ENCODE results near the gene RING1.

RING1 gene

DNA sequence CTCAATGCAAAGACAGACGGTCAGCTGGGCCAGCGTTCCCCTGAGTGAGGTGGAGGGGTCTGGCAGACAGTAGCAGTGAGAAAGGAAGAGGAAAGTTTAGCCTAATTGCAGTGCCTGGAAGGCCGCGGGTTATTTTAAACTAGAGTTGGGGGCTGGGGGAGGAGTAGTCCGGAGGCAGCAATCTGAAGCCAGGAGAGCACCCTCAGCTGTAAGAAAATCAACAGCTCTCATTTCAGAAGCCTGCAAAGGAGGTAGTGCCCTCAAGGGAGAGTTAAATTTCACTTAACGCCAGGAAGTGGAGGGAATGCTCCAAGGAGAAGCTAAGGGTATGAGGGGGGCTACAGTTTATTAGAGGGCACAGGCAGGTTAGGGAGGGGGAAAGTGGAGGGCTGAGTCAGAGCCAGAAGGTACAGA is 26.9 kb downstream of the RING1 start:
- Histone ChIP-seq H3F3A (ENCODE audit: insufficient read depth, low read length) (no peaks in the 10 kb centered on the region), H3K9me3 (ENCODE audit: low read length) (no peaks in the 10 kb centered on the region), H3K36me3 (ENCODE audit: insufficient read depth, low read length) (no peaks in the 10 kb centered on the region), H3K27ac (ENCODE audit: low read depth, low read length, poor library complexity, severe bottlenecking) (no peak overlapping the region), H4K20me1 (ENCODE audit: insufficient read depth, low read length) (no peaks in the 10 kb centered on the region), H3K4me2 (ENCODE audit: low read length) (no peak overlapping the region), H3K79me2 (ENCODE audit: insufficient read depth, low read length) (no peaks in the 10 kb centered on the region), H2AFZ (ENCODE audit: low read length) (no peak overlapping the region), H3K9ac (ENCODE audit: low read length) (no peak overlapping the region), H3K4me3 (ENCODE audit: low read depth, low read length, poor library complexity, severe bottlenecking) (no peak overlapping the region), H3K27me3 (ENCODE audit: insufficient read depth, low read length) (peaks cover 4% of the 10 kb centered on the region; the same call in 1 of the 2 replicates), H3K9me2 (ENCODE audit: low read depth, low read length) (no peaks in the 10 kb centered on the region), H3K4me1 (ENCODE audit: insufficient read depth, low read length, severe bottlenecking) (no peaks in the 10 kb centered on the region)
- TF ChIP-seq, protein P1, sequence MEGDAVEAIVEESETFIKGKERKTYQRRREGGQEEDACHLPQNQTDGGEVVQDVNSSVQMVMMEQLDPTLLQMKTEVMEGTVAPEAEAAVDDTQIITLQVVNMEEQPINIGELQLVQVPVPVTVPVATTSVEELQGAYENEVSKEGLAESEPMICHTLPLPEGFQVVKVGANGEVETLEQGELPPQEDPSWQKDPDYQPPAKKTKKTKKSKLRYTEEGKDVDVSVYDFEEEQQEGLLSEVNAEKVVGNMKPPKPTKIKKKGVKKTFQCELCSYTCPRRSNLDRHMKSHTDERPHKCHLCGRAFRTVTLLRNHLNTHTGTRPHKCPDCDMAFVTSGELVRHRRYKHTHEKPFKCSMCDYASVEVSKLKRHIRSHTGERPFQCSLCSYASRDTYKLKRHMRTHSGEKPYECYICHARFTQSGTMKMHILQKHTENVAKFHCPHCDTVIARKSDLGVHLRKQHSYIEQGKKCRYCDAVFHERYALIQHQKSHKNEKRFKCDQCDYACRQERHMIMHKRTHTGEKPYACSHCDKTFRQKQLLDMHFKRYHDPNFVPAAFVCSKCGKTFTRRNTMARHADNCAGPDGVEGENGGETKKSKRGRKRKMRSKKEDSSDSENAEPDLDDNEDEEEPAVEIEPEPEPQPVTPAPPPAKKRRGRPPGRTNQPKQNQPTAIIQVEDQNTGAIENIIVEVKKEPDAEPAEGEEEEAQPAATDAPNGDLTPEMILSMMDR (IDR thresholded peaks at IDR 0.05; ENCODE audit: low read length): no peak
- no peak for TF ChIP-seq EZH2 (IDR thresholded peaks at IDR 0.05; ENCODE audit: borderline replicate concordance, low read length)

DNA sequence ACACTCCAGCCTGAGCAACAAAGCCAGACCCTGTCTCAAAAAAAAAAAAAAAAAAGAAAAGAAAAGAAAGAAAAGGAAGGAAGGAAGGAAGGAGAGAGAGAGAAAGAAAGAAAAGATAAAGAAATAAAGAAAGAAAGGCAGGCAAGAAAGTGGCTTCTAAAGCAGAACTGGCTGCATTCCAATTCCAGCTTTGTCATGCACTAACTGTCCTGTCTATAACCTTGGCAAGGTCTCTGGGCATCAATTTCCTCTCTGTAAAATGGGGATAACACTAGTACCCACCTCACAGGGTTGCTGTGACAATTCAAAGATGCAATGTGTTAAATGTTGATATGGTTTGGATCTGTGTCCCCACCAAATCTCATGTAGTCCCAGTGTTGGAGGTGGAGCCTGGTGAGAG is 28.0 kb downstream of the RING1 start:
- Histone ChIP-seq H3K4me1 (ENCODE audit: insufficient read depth, low read length, severe bottlenecking) (no peaks in the 10 kb centered on the region), H3K27me3 (ENCODE audit: insufficient read depth, low read length) (peaks cover 4% of the 10 kb centered on the region; the same call in 1 of the 2 replicates), H2AFZ (ENCODE audit: low read length) (no peak overlapping the region), H3K4me2 (ENCODE audit: low read length) (no peak overlapping the region), H3K9me2 (ENCODE audit: low read depth, low read length) (no peaks in the 10 kb centered on the region), H4K20me1 (ENCODE audit: insufficient read depth, low read length) (no peaks in the 10 kb centered on the region), H3K36me3 (ENCODE audit: insufficient read depth, low read length) (no peaks in the 10 kb centered on the region), H3F3A (ENCODE audit: insufficient read depth, low read length) (no peaks in the 10 kb centered on the region), H3K9ac (ENCODE audit: low read length) (no peak overlapping the region), H3K4me3 (ENCODE audit: low read depth, low read length, poor library complexity, severe bottlenecking) (no peak overlapping the region), H3K27ac (ENCODE audit: low read depth, low read length, poor library complexity, severe bottlenecking) (no peak overlapping the region), H3K79me2 (ENCODE audit: insufficient read depth, low read length) (no peaks in the 10 kb centered on the region), H3K9me3 (ENCODE audit: low read length) (no peaks in the 10 kb centered on the region)
- TF ChIP-seq EZH2 (IDR thresholded peaks at IDR 0.05; ENCODE audit: borderline replicate concordance, low read length): no peak
- TF ChIP-seq, protein P1 (IDR thresholded peaks at IDR 0.05; ENCODE audit: low read length): no peak

DNA sequence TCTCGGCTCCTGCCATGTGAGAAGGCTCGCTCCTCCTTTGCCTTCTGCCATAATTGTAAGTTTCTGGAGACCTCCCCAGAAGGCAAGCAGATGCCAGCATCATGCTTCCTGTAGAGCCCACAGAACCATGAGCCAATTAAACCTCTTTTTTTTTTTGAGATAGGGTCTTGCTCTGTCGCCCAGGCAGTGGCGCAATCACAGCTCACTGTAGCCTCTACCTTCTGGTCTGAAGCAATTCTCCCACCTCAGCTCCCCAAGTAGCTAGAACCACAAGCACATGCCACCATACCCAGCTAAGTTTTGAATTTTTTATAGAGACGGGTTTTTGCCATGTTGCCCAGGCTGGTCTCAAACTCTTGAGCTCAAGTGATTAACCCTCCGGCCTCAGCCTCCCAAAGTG is 28.6 kb downstream of the RING1 start:
- H3K79me2 ChIP-seq (ENCODE audit: insufficient read depth, low read length): no peaks in the 10 kb centered on the region
- peaks cover 4% of the 10 kb centered on the region; the same call in 1 of the 2 replicates for H3K27me3 ChIP-seq (ENCODE audit: insufficient read depth, low read length)
- no peaks in the 10 kb centered on the region for H4K20me1 ChIP-seq (ENCODE audit: insufficient read depth, low read length)
- H3K9ac ChIP-seq (ENCODE audit: low read length): no peak overlapping the region
- no peaks in the 10 kb centered on the region for H3K4me1 ChIP-seq (ENCODE audit: insufficient read depth, low read length, severe bottlenecking)
- no peaks in the 10 kb centered on the region for H3K36me3 ChIP-seq (ENCODE audit: insufficient read depth, low read length)
- no peak overlapping the region for H3K27ac ChIP-seq (ENCODE audit: low read depth, low read length, poor library complexity, severe bottlenecking)
- no peaks in the 10 kb centered on the region for H3F3A ChIP-seq (ENCODE audit: insufficient read depth, low read length)
- no peak for TF ChIP-seq EZH2 (IDR thresholded peaks at IDR 0.05; ENCODE audit: borderline replicate concordance, low read length)
- TF ChIP-seq, protein P1 (IDR thresholded peaks at IDR 0.05; ENCODE audit: low read length): no peak
- H3K9me3 ChIP-seq (ENCODE audit: low read length): no peaks in the 10 kb centered on the region
- no peak overlapping the region for H3K4me3 ChIP-seq (ENCODE audit: low read depth, low read length, poor library complexity, severe bottlenecking)
- no peak overlapping the region for H2AFZ ChIP-seq (ENCODE audit: low read length)
- H3K9me2 ChIP-seq (ENCODE audit: low read depth, low read length): no peaks in the 10 kb centered on the region
- no peak overlapping the region for H3K4me2 ChIP-seq (ENCODE audit: low read length)
